HUES48 (cell line): ENCODE results near the gene CD8B2.

Experiments
- H3K27ac ChIP-seq: one replicate; pipeline ENCODE4 v1.7.0; 2013; ENCODE audit warnings: low read depth, low read length, inconsistent platforms
- H3K27me3 ChIP-seq: 2 replicates; pipeline ENCODE4 v1.6.1; 2013; ENCODE audit warnings: mild to moderate bottlenecking, low read length; ENCODE audit not compliant: control insufficient read depth, insufficient read depth
- H3K36me3 ChIP-seq: 2 replicates; pipeline ENCODE4 v1.6.1; 2013; ENCODE audit warnings: low read length; ENCODE audit not compliant: control insufficient read depth, insufficient read depth
- H3K4me1 ChIP-seq: 2 replicates; pipeline ENCODE4 v1.6.1; 2013; ENCODE audit warnings: mild to moderate bottlenecking, low read length; ENCODE audit not compliant: control insufficient read depth, insufficient read depth
- H3K4me3 ChIP-seq: 2 replicates; pipeline ENCODE4 v1.5.1; 2013; ENCODE audit warnings: mild to moderate bottlenecking, low read depth, low read length
- H3K9ac ChIP-seq: 2 replicates; pipeline ENCODE4 v1.6.1; 2013; ENCODE audit warnings: mild to moderate bottlenecking, low read depth, low read length, moderate library complexity
- H3K9me3 ChIP-seq: 2 replicates; pipeline ENCODE4 v1.6.1; 2013; ENCODE audit warnings: low read length; ENCODE audit not compliant: control insufficient read depth, insufficient read depth

The CD8B2 gene

GRCh38 chr2:106534471-106534870 is 47.3 kb downstream of the CD8B2 start:
- no peak overlapping the region for H3K9ac ChIP-seq
- no peak overlapping the region for H3K27ac ChIP-seq
- no peaks in the 10 kb centered on the region for H3K9me3 ChIP-seq
- H3K4me3 ChIP-seq = no peak overlapping the region
- no peaks in the 10 kb centered on the region for H3K36me3 ChIP-seq
- peaks cover 5% of the 10 kb centered on the region for H3K4me1 ChIP-seq
- no peaks in the 10 kb centered on the region for H3K27me3 ChIP-seq

GRCh38 chr2:106536490-106536889 is 49.3 kb downstream of the CD8B2 start:
- Histone ChIP-seq H3K27me3 (no peaks in the 10 kb centered on the region), H3K27ac (no peak overlapping the region), H3K36me3 (no peaks in the 10 kb centered on the region), H3K9me3 (no peaks in the 10 kb centered on the region), H3K4me1 (peaks cover 5% of the 10 kb centered on the region), H3K4me3 (no peak overlapping the region), H3K9ac (no peak overlapping the region)

- peaks cover 5% of the 10 kb centered on the region for H3K4me1 ChIP-seq
- H3K27ac ChIP-seq = no peak overlapping the region
- H3K27me3 ChIP-seq = no peaks in the 10 kb centered on the region
- no peak overlapping the region for H3K4me3 ChIP-seq
- no peaks in the 10 kb centered on the region for H3K36me3 ChIP-seq
- no peaks in the 10 kb centered on the region for H3K9me3 ChIP-seq
- no peak overlapping the region for H3K9ac ChIP-seq
Observed at GRCh38 chr2:106537047-106537446, 49.9 kb downstream of the CD8B2 start.

GRCh38 chr2:106537791-106538191 is 50.6 kb downstream of the CD8B2 start:
- H3K36me3 ChIP-seq = no peaks in the 10 kb centered on the region
- H3K27ac ChIP-seq = no peak overlapping the region
- no peak overlapping the region for H3K9ac ChIP-seq
- no peak overlapping the region for H3K4me3 ChIP-seq
- H3K4me1 ChIP-seq = peaks cover 5% of the 10 kb centered on the region
- H3K27me3 ChIP-seq = no peaks in the 10 kb centered on the region
- no peaks in the 10 kb centered on the region for H3K9me3 ChIP-seq

- no peaks in the 10 kb centered on the region for H3K27me3 ChIP-seq
- no peaks in the 10 kb centered on the region for H3K36me3 ChIP-seq
- H3K4me3 ChIP-seq = no peak overlapping the region
- no peaks in the 10 kb centered on the region for H3K9me3 ChIP-seq
- no peak overlapping the region for H3K27ac ChIP-seq
- H3K4me1 ChIP-seq = no peaks in the 10 kb centered on the region
- H3K9ac ChIP-seq = no peak overlapping the region
Observed at GRCh38 chr2:106540886-106541285, 53.7 kb downstream of the CD8B2 start.

- Histone ChIP-seq H3K27ac (no peak overlapping the region), H3K9me3 (no peaks in the 10 kb centered on the region), H3K27me3 (no peaks in the 10 kb centered on the region)
Observed at GRCh38 chr2:106541333-106541732, 54.2 kb downstream of the CD8B2 start.

GRCh38 chr2:106542746-106543359 is 55.7 kb downstream of the CD8B2 start:
- Histone ChIP-seq H3K9ac (peak overlapping the region; percentile 64), H3K27me3 (no peaks in the 10 kb centered on the region), H3K36me3 (no peaks in the 10 kb centered on the region), H3K4me1 (no peaks in the 10 kb centered on the region), H3K9me3 (no peaks in the 10 kb centered on the region), H3K27ac (no peak overlapping the region), H3K4me3 (peak overlapping the region; percentile 53)

More at GRCh38 chr2:106541333-106541732, 54.2 kb downstream of the CD8B2 start:
- Histone ChIP-seq H3K4me3 (no peak overlapping the region), H3K36me3 (no peaks in the 10 kb centered on the region), H3K9ac (no peak overlapping the region), H3K4me1 (no peaks in the 10 kb centered on the region)

GRCh38 chr2:106545007-106545406 is 57.8 kb downstream of the CD8B2 start:
- Histone ChIP-seq H3K4me1 (no peaks in the 10 kb centered on the region), H3K9me3 (no peaks in the 10 kb centered on the region), H3K27me3 (no peaks in the 10 kb centered on the region), H3K9ac (no peak overlapping the region), H3K36me3 (no peaks in the 10 kb centered on the region), H3K27ac (no peak overlapping the region), H3K4me3 (no peak overlapping the region)

- H3K27me3 ChIP-seq = no peaks in the 10 kb centered on the region
- H3K4me1 ChIP-seq = no peaks in the 10 kb centered on the region
- H3K9me3 ChIP-seq = no peaks in the 10 kb centered on the region
- no peaks in the 10 kb centered on the region for H3K36me3 ChIP-seq
- no peak overlapping the region for H3K27ac ChIP-seq
- no peak overlapping the region for H3K4me3 ChIP-seq
- no peak overlapping the region for H3K9ac ChIP-seq
Observed at GRCh38 chr2:106546391-106546990, 59.3 kb downstream of the CD8B2 start.

GRCh38 chr2:106547164-106547903 is 60.2 kb downstream of the CD8B2 start:
- Histone ChIP-seq H3K4me1 (no peaks in the 10 kb centered on the region), H3K36me3 (no peaks in the 10 kb centered on the region), H3K27ac (no peak overlapping the region), H3K4me3 (no peak overlapping the region), H3K9me3 (no peaks in the 10 kb centered on the region), H3K9ac (no peak overlapping the region), H3K27me3 (no peaks in the 10 kb centered on the region)

GRCh38 chr2:106551417-106552130 is 64.4 kb downstream of the CD8B2 start:
- H3K4me1 ChIP-seq = no peaks in the 10 kb centered on the region
- no peaks in the 10 kb centered on the region for H3K27me3 ChIP-seq
- H3K27ac ChIP-seq = no peak overlapping the region
- 0 out of 2 replicates have a peak, but pooled peaks cover 5% of the 10 kb centered on the region for H3K9me3 ChIP-seq
- no peak overlapping the region for H3K4me3 ChIP-seq
- H3K9ac ChIP-seq = no peak overlapping the region
- H3K36me3 ChIP-seq = no peaks in the 10 kb centered on the region
